Fibroblast of mammary gland (primary cell): ENCODE results near the gene RASAL3.
"Not testable (repeated sequence)": the region's sequence is repeated elsewhere in the genome, so short reads cannot be mapped to it uniquely, and the experiment has no call there.

ENCODE experiments used
- DNase-seq: peaks from one replicate; pipeline ENCODE4 v3.0.0-alpha.2; 2010; ENCODE audit warnings: low read depth
- H3K4me3 ChIP-seq: 2 replicates; pipeline ENCODE4 v1.5.1; 2011; ENCODE audit warnings: low read depth, mild to moderate bottlenecking, low read length, moderate library complexity; ENCODE audit not compliant: control insufficient read depth
- TF ChIP-seq, protein P1 (sequence below): conservative IDR thresholded peaks from 2 replicates; pipeline ENCODE4 v1.5.1; 2011; ENCODE audit warnings: low read depth, low read length, inconsistent platforms; ENCODE audit not compliant: control insufficient read depth, insufficient read depth

RASAL3 gene

DNA sequence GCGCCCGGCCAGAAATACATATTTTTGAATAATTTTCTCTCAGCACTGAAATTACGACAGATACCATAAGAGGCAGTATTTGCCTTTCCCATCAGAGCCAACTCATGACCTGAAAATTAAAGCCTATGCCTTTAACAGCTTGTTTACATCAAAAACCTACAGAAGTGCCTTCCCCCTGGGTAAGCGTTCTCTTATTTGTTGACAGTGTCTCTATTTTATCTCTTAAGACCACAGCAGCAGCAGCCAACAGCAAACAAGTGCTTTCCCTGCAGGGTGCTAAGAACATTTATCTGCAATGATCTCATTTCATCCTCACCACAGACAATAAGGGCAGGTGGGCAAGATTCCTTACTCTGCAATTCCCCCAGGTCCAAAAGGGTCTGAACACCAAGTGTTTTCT lies 51.5 kb downstream of the RASAL3 start:
- DNase-seq, result no peak
- no peak overlapping the region for H3K4me3 ChIP-seq
- TF ChIP-seq, protein P1, sequence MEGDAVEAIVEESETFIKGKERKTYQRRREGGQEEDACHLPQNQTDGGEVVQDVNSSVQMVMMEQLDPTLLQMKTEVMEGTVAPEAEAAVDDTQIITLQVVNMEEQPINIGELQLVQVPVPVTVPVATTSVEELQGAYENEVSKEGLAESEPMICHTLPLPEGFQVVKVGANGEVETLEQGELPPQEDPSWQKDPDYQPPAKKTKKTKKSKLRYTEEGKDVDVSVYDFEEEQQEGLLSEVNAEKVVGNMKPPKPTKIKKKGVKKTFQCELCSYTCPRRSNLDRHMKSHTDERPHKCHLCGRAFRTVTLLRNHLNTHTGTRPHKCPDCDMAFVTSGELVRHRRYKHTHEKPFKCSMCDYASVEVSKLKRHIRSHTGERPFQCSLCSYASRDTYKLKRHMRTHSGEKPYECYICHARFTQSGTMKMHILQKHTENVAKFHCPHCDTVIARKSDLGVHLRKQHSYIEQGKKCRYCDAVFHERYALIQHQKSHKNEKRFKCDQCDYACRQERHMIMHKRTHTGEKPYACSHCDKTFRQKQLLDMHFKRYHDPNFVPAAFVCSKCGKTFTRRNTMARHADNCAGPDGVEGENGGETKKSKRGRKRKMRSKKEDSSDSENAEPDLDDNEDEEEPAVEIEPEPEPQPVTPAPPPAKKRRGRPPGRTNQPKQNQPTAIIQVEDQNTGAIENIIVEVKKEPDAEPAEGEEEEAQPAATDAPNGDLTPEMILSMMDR, result no peak

DNA sequence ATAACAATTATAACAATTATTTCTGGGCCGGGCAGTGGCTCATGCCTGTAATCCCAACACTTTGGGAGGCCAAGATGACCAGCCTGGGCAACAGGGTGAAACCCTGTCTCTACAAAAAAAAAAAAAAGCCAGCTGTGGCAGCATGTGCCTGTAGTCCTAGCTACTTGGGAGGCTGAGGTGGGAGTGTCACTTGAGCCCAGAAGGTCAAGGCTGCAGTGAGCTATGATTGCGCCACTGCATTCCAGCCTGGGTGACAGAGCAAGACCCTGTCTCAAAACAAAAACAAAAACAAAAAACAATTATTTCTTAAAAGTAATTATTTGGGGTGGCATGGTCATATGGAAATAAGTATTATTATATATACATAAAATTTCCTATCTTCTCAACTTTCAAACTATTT lies 53.0 kb downstream of the RASAL3 start:
- H3K4me3 ChIP-seq, DNase-seq: not testable (repeated sequence)

DNA sequence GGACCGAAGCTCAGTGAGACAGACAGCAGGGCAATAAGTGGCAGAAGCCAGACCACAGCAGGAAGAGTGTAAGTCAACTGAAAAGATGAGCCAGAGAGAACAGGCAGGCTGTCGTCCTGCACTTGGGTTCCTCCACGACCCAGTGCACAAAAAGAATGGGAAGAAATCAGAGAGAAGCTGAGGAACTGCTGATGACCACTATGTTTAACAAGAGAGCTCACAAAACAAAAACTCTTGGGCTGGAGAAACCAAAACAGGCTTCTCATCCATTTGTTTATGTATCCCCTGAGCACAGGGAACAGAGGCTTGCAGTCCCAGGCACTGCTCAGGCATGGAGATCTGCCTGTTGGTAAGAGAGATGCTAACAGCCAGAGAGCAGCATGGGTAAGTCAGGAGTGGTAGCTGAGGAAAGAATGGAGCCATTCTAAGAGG lies 59.5 kb downstream of the RASAL3 start:
- TF ChIP-seq, protein P1, result no peak
- no peak overlapping the region for H3K4me3 ChIP-seq
- no peak for DNase-seq

DNA sequence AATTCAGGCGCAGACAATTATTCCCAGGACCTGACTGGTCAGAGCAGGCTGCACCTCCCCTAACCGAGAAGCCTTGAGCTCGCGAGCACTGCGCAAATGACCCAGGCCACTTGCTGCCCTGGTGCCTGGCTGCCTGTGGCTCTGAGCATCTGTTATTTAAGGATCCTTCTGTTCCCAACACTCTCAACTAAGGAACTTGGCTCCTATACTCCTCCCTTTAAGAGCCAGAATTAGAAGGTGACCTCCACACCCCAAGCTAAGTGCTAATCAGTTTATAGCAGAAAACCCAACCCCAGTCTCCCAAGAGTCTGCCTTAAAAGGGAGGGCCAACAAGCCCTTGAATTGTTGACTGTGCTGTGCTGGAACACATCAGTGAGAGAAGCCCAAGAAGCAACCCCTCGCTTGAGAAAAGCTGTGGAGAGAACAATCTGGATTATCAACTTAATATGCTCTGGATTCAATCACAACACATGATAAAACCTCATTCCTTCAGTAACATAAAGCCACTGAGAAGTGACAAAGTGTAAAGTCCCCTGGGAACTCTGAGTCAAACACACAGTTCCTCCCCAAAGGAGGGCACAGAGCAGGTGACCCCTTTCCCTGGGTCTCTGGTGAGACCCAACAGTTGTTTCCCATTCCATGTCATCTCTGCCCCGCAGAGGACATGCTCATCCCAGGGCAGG lies 60.1 kb downstream of the RASAL3 start:
- TF ChIP-seq, protein P1, result no peak
- no peak overlapping the region for H3K4me3 ChIP-seq
- DNase-seq, result no peak

DNA sequence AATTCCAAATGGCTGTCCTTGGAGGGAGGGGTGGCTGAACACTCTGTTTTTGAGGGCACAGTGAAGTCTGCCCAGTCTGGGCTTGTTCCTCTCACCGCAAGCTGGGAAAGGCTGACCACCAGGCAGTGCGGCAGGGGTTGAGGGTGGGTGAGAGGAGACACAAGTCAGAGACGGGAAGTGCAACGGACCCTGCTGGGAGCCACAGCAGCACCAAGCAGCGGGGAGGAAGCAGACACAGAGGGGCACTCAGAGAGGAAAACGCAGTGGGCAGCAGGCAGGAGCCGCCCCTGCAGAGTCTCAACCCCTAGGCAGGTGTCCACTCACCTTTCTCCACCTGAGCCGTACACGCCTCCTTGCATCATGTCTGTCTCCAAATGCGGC lies 61.2 kb downstream of the RASAL3 start:
- no peak for DNase-seq
- TF ChIP-seq, protein P1, result no peak
- H3K4me3 ChIP-seq, result no peak overlapping the region

DNA sequence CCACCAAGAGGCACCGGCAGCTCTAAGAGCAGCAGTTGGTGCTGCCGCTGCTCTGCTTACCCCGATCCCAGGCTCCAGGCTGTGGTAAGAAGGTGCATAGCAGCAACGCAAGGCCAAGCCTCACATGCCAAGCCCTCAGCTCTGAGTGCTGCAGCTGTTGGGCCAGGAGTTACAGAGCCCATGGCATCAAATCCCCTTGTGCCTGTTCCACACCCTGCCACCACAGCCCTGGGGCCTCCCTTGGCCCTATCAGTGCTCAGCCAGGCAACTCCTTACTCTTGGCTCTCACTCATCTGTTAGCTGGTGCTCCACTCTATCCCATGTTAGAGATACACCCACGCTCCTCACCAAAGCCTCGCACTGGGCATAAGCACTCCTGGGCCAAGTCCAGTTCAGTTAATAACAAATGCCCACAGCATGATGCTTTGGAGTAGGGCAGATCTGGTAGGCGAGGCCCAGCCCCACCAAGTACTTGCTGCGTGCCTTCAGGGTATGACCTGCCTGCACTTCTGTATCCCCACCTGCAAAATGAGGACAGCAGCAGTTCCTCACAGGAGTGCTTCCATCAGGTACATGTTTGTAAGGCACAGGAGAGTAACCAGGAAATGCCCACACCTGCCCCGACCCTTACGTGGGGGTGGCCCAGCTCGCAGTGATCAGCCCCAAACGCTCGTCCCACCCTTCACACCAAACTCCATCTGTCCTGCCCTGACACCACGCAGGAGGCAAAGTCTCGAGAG lies 61.8 kb downstream of the RASAL3 start:
- no peak for DNase-seq
- TF ChIP-seq, protein P1, result no peak
- H3K4me3 ChIP-seq, result no peak overlapping the region
